ENCODE results near the gene ZC4H2.
A peak's percentile ranks its signal among the peaks of the same experiment; 100 is the strongest.
"Not testable (repeated sequence)": the region's sequence is repeated elsewhere in the genome, so short reads cannot be mapped to it uniquely, and the experiment has no call there.

ZC4H2 gene

GRCh38 chrX:64975989-64976672, at the start of gene ZC4H2:
Gene ZC4H2 (minus strand): TSS chrX:64976450. CDS start chrX:64976377, 73 bp downstream.
- H3K4me3 ChIP-seq (ENCODE audit: low read depth in 1 of 2, low read length in 2 of 2), result peak within 1 kb of the TSS; percentile 37 to 66
- H3K9ac ChIP-seq (ENCODE audit: low read length), result peak within 1 kb of the TSS; percentile 19
- peak within 1 kb of the TSS; percentile 27 for H3K27ac ChIP-seq (ENCODE audit: low read depth, low read length)

GRCh38 chrX:65017451-65017850, 41.2 kb upstream of the ZC4H2 start:
- no peaks in the 10 kb centered on the region for H3K27me3 ChIP-seq (ENCODE audit: control insufficient read depth in 1 of 2, insufficient read depth in 2 of 2, low read length in 2 of 2)
- H3K9ac ChIP-seq (ENCODE audit: low read length), result no peak overlapping the region
- H3K36me3 ChIP-seq (ENCODE audit: insufficient read depth, low read length), result no peaks in the 10 kb centered on the region
- H3K4me1 ChIP-seq (ENCODE audit: insufficient read depth, low read length), result peaks cover 8% of the 10 kb centered on the region
- H3K9me3 ChIP-seq (ENCODE audit: low read length), result no peaks in the 10 kb centered on the region
- H3K27ac ChIP-seq (ENCODE audit: low read depth, low read length), result peak overlapping the region; percentile 42
- no peak overlapping the region for H3K4me3 ChIP-seq (ENCODE audit: low read depth in 1 of 2, low read length in 2 of 2)

More at GRCh38 chrX:64975989-64976672, at the start of gene ZC4H2:
- no peaks in the 10 kb centered on the region for H3K27me3 ChIP-seq (ENCODE audit: control insufficient read depth in 1 of 2, insufficient read depth in 2 of 2, low read length in 2 of 2)
- H3K36me3 ChIP-seq (ENCODE audit: insufficient read depth, low read length), result no peaks in the 10 kb centered on the region
- H3K9me3 ChIP-seq (ENCODE audit: low read length), result no peaks in the 10 kb centered on the region
- H3K4me1 ChIP-seq (ENCODE audit: insufficient read depth, low read length), result no peaks in the 10 kb centered on the region

GRCh38 chrX:65014230-65014629, 38.0 kb upstream of the ZC4H2 start:
- Histone ChIP-seq H3K4me1 (ENCODE audit: insufficient read depth, low read length) (peaks cover 8% of the 10 kb centered on the region), H3K9ac (ENCODE audit: low read length) (no peak overlapping the region), H3K9me3 (ENCODE audit: low read length) (no peaks in the 10 kb centered on the region), H3K36me3 (ENCODE audit: insufficient read depth, low read length) (no peaks in the 10 kb centered on the region), H3K4me3 (ENCODE audit: low read depth in 1 of 2, low read length in 2 of 2) (no peak overlapping the region), H3K27ac (ENCODE audit: low read depth, low read length) (no peak overlapping the region), H3K27me3 (ENCODE audit: control insufficient read depth in 1 of 2, insufficient read depth in 2 of 2, low read length in 2 of 2) (no peaks in the 10 kb centered on the region)

- H3K4me1 ChIP-seq (ENCODE audit: insufficient read depth, low read length), result no peaks in the 10 kb centered on the region
- no peaks in the 10 kb centered on the region for H3K27me3 ChIP-seq (ENCODE audit: control insufficient read depth in 1 of 2, insufficient read depth in 2 of 2, low read length in 2 of 2)
- no peak overlapping the region for H3K9ac ChIP-seq (ENCODE audit: low read length)
- no peak overlapping the region for H3K27ac ChIP-seq (ENCODE audit: low read depth, low read length)
- no peak overlapping the region for H3K4me3 ChIP-seq (ENCODE audit: low read depth in 1 of 2, low read length in 2 of 2)
- H3K9me3 ChIP-seq (ENCODE audit: low read length), result no peaks in the 10 kb centered on the region
- no peaks in the 10 kb centered on the region for H3K36me3 ChIP-seq (ENCODE audit: insufficient read depth, low read length)
Measured at GRCh38 chrX:65009459-65009858, 33.2 kb upstream of the ZC4H2 start.

GRCh38 chrX:65002208-65002607, 26.0 kb upstream of the ZC4H2 start:
- not testable (repeated sequence) for H3K9me3 ChIP-seq (ENCODE audit: low read length); H3K36me3 ChIP-seq (ENCODE audit: insufficient read depth, low read length); H3K27ac ChIP-seq (ENCODE audit: low read depth, low read length); H3K27me3 ChIP-seq (ENCODE audit: control insufficient read depth in 1 of 2, insufficient read depth in 2 of 2, low read length in 2 of 2); H3K4me1 ChIP-seq (ENCODE audit: insufficient read depth, low read length); H3K9ac ChIP-seq (ENCODE audit: low read length); H3K4me3 ChIP-seq (ENCODE audit: low read depth in 1 of 2, low read length in 2 of 2)

- no peaks in the 10 kb centered on the region for H3K27me3 ChIP-seq (ENCODE audit: control insufficient read depth in 1 of 2, insufficient read depth in 2 of 2, low read length in 2 of 2)
- H3K4me1 ChIP-seq (ENCODE audit: insufficient read depth, low read length), result no peaks in the 10 kb centered on the region
- H3K36me3 ChIP-seq (ENCODE audit: insufficient read depth, low read length), result no peaks in the 10 kb centered on the region
- H3K9ac ChIP-seq (ENCODE audit: low read length), result no peak overlapping the region
- no peak overlapping the region for H3K4me3 ChIP-seq (ENCODE audit: low read depth in 1 of 2, low read length in 2 of 2)
- no peaks in the 10 kb centered on the region for H3K9me3 ChIP-seq (ENCODE audit: low read length)
- H3K27ac ChIP-seq (ENCODE audit: low read depth, low read length), result no peak overlapping the region
Measured at GRCh38 chrX:64996805-64997204, 20.6 kb upstream of the ZC4H2 start.

GRCh38 chrX:64994131-64994798, 18.0 kb upstream of the ZC4H2 start:
- no peaks in the 10 kb centered on the region for H3K4me1 ChIP-seq (ENCODE audit: insufficient read depth, low read length)
- H3K27ac ChIP-seq (ENCODE audit: low read depth, low read length), result no peak overlapping the region
- no peaks in the 10 kb centered on the region for H3K36me3 ChIP-seq (ENCODE audit: insufficient read depth, low read length)
- H3K27me3 ChIP-seq (ENCODE audit: control insufficient read depth in 1 of 2, insufficient read depth in 2 of 2, low read length in 2 of 2), result no peaks in the 10 kb centered on the region
- H3K4me3 ChIP-seq (ENCODE audit: low read depth in 1 of 2, low read length in 2 of 2), result no peak overlapping the region
- no peaks in the 10 kb centered on the region for H3K9me3 ChIP-seq (ENCODE audit: low read length)
- no peak overlapping the region for H3K9ac ChIP-seq (ENCODE audit: low read length)

- H3K9ac ChIP-seq (ENCODE audit: low read length), result no peak overlapping the region
- no peaks in the 10 kb centered on the region for H3K9me3 ChIP-seq (ENCODE audit: low read length)
- no peaks in the 10 kb centered on the region for H3K27me3 ChIP-seq (ENCODE audit: control insufficient read depth in 1 of 2, insufficient read depth in 2 of 2, low read length in 2 of 2)
- no peaks in the 10 kb centered on the region for H3K36me3 ChIP-seq (ENCODE audit: insufficient read depth, low read length)
- no peak overlapping the region for H3K27ac ChIP-seq (ENCODE audit: low read depth, low read length)
- no peak overlapping the region for H3K4me3 ChIP-seq (ENCODE audit: low read depth in 1 of 2, low read length in 2 of 2)
- H3K4me1 ChIP-seq (ENCODE audit: insufficient read depth, low read length), result no peaks in the 10 kb centered on the region
Measured at GRCh38 chrX:64977830-64978229, 1.6 kb upstream of the ZC4H2 start.

GRCh38 chrX:64977051-64977450, 801 bp upstream of the ZC4H2 start:
- Histone ChIP-seq H3K36me3 (ENCODE audit: insufficient read depth, low read length) (no peaks in the 10 kb centered on the region), H3K4me3 (ENCODE audit: low read depth in 1 of 2, low read length in 2 of 2) (no peak overlapping the region), H3K9me3 (ENCODE audit: low read length) (no peaks in the 10 kb centered on the region), H3K9ac (ENCODE audit: low read length) (no peak overlapping the region), H3K27me3 (ENCODE audit: control insufficient read depth in 1 of 2, insufficient read depth in 2 of 2, low read length in 2 of 2) (no peaks in the 10 kb centered on the region), H3K27ac (ENCODE audit: low read depth, low read length) (no peak overlapping the region), H3K4me1 (ENCODE audit: insufficient read depth, low read length) (no peaks in the 10 kb centered on the region)

- Histone ChIP-seq H3K4me1 (ENCODE audit: insufficient read depth, low read length) (no peaks in the 10 kb centered on the region), H3K27me3 (ENCODE audit: control insufficient read depth in 1 of 2, insufficient read depth in 2 of 2, low read length in 2 of 2) (no peaks in the 10 kb centered on the region), H3K9me3 (ENCODE audit: low read length) (no peaks in the 10 kb centered on the region), H3K27ac (ENCODE audit: low read depth, low read length) (no peak overlapping the region), H3K4me3 (ENCODE audit: low read depth in 1 of 2, low read length in 2 of 2) (peak overlapping the region in 1 of 2 donors; percentile 66), H3K36me3 (ENCODE audit: insufficient read depth, low read length) (no peaks in the 10 kb centered on the region), H3K9ac (ENCODE audit: low read length) (no peak overlapping the region)
Measured at GRCh38 chrX:64976673-64977040, 407 bp upstream of the ZC4H2 start.

- Histone ChIP-seq H3K4me1 (ENCODE audit: insufficient read depth, low read length) (no peaks in the 10 kb centered on the region), H3K36me3 (ENCODE audit: insufficient read depth, low read length) (no peaks in the 10 kb centered on the region), H3K27ac (ENCODE audit: low read depth, low read length) (no peak overlapping the region), H3K9ac (ENCODE audit: low read length) (peak overlapping the region; percentile 19), H3K4me3 (ENCODE audit: low read depth in 1 of 2, low read length in 2 of 2) (peak overlapping the region; percentile 37 to 66), H3K27me3 (ENCODE audit: control insufficient read depth in 1 of 2, insufficient read depth in 2 of 2, low read length in 2 of 2) (no peaks in the 10 kb centered on the region), H3K9me3 (ENCODE audit: low read length) (no peaks in the 10 kb centered on the region)
Measured at GRCh38 chrX:64975491-64975890, 759 bp downstream of the ZC4H2 start.

- no peaks in the 10 kb centered on the region for H3K9me3 ChIP-seq (ENCODE audit: low read length)
- no peaks in the 10 kb centered on the region for H3K4me1 ChIP-seq (ENCODE audit: insufficient read depth, low read length)
- no peak overlapping the region for H3K27ac ChIP-seq (ENCODE audit: low read depth, low read length)
- no peaks in the 10 kb centered on the region for H3K27me3 ChIP-seq (ENCODE audit: control insufficient read depth in 1 of 2, insufficient read depth in 2 of 2, low read length in 2 of 2)
- no peak overlapping the region for H3K9ac ChIP-seq (ENCODE audit: low read length)
- H3K4me3 ChIP-seq (ENCODE audit: low read depth in 1 of 2, low read length in 2 of 2), result no peak overlapping the region
- H3K36me3 ChIP-seq (ENCODE audit: insufficient read depth, low read length), result no peaks in the 10 kb centered on the region
Measured at GRCh38 chrX:64925480-64925879, 50.8 kb downstream of the ZC4H2 start.
